Muscle of arm (tissue), 14 donors: ENCODE measurements around the gene PDIA3. TPM values are rescaled to one million over a fixed set of nuclear protein-coding genes. Genes with fewer than 3 reads are reported as not detected.
"Not testable (repeated sequence)": the region's sequence is repeated elsewhere in the genome, so short reads cannot be mapped to it uniquely, and the experiment has no call there.

Experiments
- DNase-seq: peaks from one replicate; pipeline ENCODE4 v3.0.0-alpha.2; 2013
- long read RNA-seq, 11 donors: transcript quantifications; one replicate each; lab custom pipeline, GENCODE V29; 2026
- polyA plus RNA-seq, 12 donors: library from polyadenylated mRNA; unstranded; fragments of 120-200 nt; gene quantifications; one replicate each; pipeline ENCODE4 v1.2.1, GENCODE V29; 2013; ENCODE audit not compliant: insufficient read length in 12 of 12

The PDIA3 gene
- 100 to 1,000 TPM in 11 of 12 donors, not detected in 1; 176 to 379 (median 252) TPM for polyA plus RNA-seq
- long read RNA-seq, donor 1, transcript PDIA3-201 (13 exons, 3,727 nt): major isoform, 125 of 492 reads
- long read RNA-seq, donor 1, transcript PDIA3-206 (2 exons, 739 nt): minor isoform, 6 of 492 reads
- long read RNA-seq, donor 1, partial matches to known transcripts: 355 of 492 reads
- long read RNA-seq, donor 1, other reads (novel, unspliced or antisense): 6 of 492 reads
- long read RNA-seq, donor 2, transcript PDIA3-201 (13 exons, 3,727 nt): major isoform, 86 of 184 reads
- long read RNA-seq, donor 2, partial matches to known transcripts: 94 of 184 reads
- long read RNA-seq, donor 2, other reads (novel, unspliced or antisense): 0 of 184 reads
- long read RNA-seq, donor 3, transcript PDIA3-201 (13 exons, 3,727 nt): major isoform, 34 of 81 reads
- long read RNA-seq, donor 3, partial matches to known transcripts: 45 of 81 reads
- long read RNA-seq, donor 3, other reads (novel, unspliced or antisense): 0 of 81 reads
- long read RNA-seq, donor 4, transcript PDIA3-201 (13 exons, 3,727 nt): major isoform, 16 of 58 reads
- long read RNA-seq, donor 4, partial matches to known transcripts: 42 of 58 reads
- long read RNA-seq, donor 4, other reads (novel, unspliced or antisense): 0 of 58 reads
- long read RNA-seq, donor 5, transcript PDIA3-201 (13 exons, 3,727 nt): major isoform, 106 of 248 reads
- long read RNA-seq, donor 5, partial matches to known transcripts: 139 of 248 reads
- long read RNA-seq, donor 5, other reads (novel, unspliced or antisense): 0 of 248 reads
- long read RNA-seq, donor 6, transcript PDIA3-201 (13 exons, 3,727 nt): major isoform, 32 of 76 reads
- long read RNA-seq, donor 6, partial matches to known transcripts: 44 of 76 reads
- long read RNA-seq, donor 6, other reads (novel, unspliced or antisense): 0 of 76 reads
- long read RNA-seq, donor 7, transcript PDIA3-201 (13 exons, 3,727 nt): major isoform, 32 of 62 reads
- long read RNA-seq, donor 7, partial matches to known transcripts: 30 of 62 reads
- long read RNA-seq, donor 7, other reads (novel, unspliced or antisense): 0 of 62 reads
- long read RNA-seq, donor 8, transcript PDIA3-201 (13 exons, 3,727 nt): major isoform, 80 of 171 reads
- long read RNA-seq, donor 8, partial matches to known transcripts: 90 of 171 reads
- long read RNA-seq, donor 8, other reads (novel, unspliced or antisense): 0 of 171 reads
- long read RNA-seq, donor 9, transcript PDIA3-201 (13 exons, 3,727 nt): major isoform, 43 of 122 reads
- long read RNA-seq, donor 9, partial matches to known transcripts: 77 of 122 reads
- long read RNA-seq, donor 9, other reads (novel, unspliced or antisense): 0 of 122 reads
- long read RNA-seq, donor 10, transcript PDIA3-201 (13 exons, 3,727 nt): major isoform, 73 of 116 reads
- long read RNA-seq, donor 10, partial matches to known transcripts: 40 of 116 reads
- long read RNA-seq, donor 10, other reads (novel, unspliced or antisense): 0 of 116 reads
- long read RNA-seq, donor 11, transcript PDIA3-201 (13 exons, 3,727 nt): major isoform, 86 of 202 reads
- long read RNA-seq, donor 11, partial matches to known transcripts: 116 of 202 reads
- long read RNA-seq, donor 11, other reads (novel, unspliced or antisense): 0 of 202 reads

GRCh38 chr15:43746245-43746902, at the start of gene PDIA3:
PDIA3 (plus strand) TSS chr15:43746438; CDS start chr15:43746540, 102 bp downstream.
- peak; percentile 92 for DNase-seq

GRCh38 chr15:43702174-43702573, 44.1 kb upstream of the PDIA3 start:
- no peak for DNase-seq

GRCh38 chr15:43702701-43703424, 43.4 kb upstream of the PDIA3 start:
- DNase-seq: no peak

GRCh38 chr15:43710431-43711131, 35.7 kb upstream of the PDIA3 start:
- DNase-seq: not testable (repeated sequence)

- DNase-seq: no peak
Measured at GRCh38 chr15:43723151-43723550, 23.1 kb upstream of the PDIA3 start.

GRCh38 chr15:43726306-43726705, 19.9 kb upstream of the PDIA3 start:
- not testable (repeated sequence) for DNase-seq

- not testable (repeated sequence) for DNase-seq
Measured at GRCh38 chr15:43728053-43728725, 18.0 kb upstream of the PDIA3 start.

- DNase-seq: no peak
Measured at GRCh38 chr15:43735416-43735815, 10.8 kb upstream of the PDIA3 start.

GRCh38 chr15:43746903-43747309, 668 bp downstream of the PDIA3 start:
- DNase-seq: not testable (repeated sequence)

- no peak for DNase-seq
Measured at GRCh38 chr15:43748376-43748775, 2.1 kb downstream of the PDIA3 start.

GRCh38 chr15:43749690-43750345, 3.6 kb downstream of the PDIA3 start:
- DNase-seq: no peak

- DNase-seq: no peak
Measured at GRCh38 chr15:43751885-43752284, 5.6 kb downstream of the PDIA3 start.

GRCh38 chr15:43762824-43763223, 16.6 kb downstream of the PDIA3 start:
- no peak for DNase-seq

GRCh38 chr15:43763819-43764446, 17.7 kb downstream of the PDIA3 start:
- DNase-seq: no peak

- peak; percentile 31 for DNase-seq
Measured at GRCh38 chr15:43769584-43770228, 23.5 kb downstream of the PDIA3 start.

GRCh38 chr15:43771816-43772215, 25.6 kb downstream of the PDIA3 start:
- no peak for DNase-seq

- DNase-seq: no peak
Measured at GRCh38 chr15:43772624-43773023, 26.4 kb downstream of the PDIA3 start.
